K562 (cell line): ENCODE measurements around the gene RASSF3. TPM values are rescaled to one million over a fixed set of nuclear protein-coding genes. Genes with fewer than 3 reads are reported as not detected.

Experiments used
- ATF7 ChIP-seq: fragments of 450-650 bp; IDR thresholded peaks from 2 replicates; pipeline ENCODE4 v1.7.1; 2014; ENCODE audit warnings: mild to moderate bottlenecking, moderate library complexity
- BCOR ChIP-seq: fragments of 450-650 bp; IDR thresholded peaks from 2 replicates; pipeline ENCODE4 v1.6.1; 2016
- HDAC1 ChIP-seq, 2 experiments: fragments of 450-650 bp; IDR thresholded peaks; 2 replicates each; pipeline ENCODE4 v1.6.1; 2016 to 2017; ENCODE audit warnings: inconsistent platforms in 1 of 2, mild to moderate bottlenecking in 1 of 2, moderate library complexity in 1 of 2
- KDM1A ChIP-seq, 2 experiments: fragments of 450-650 bp; IDR thresholded peaks; 2 replicates each; pipeline ENCODE4 v1.6.1; 2016; ENCODE audit warnings: mild to moderate bottlenecking in 2 of 2
- MYNN ChIP-seq, 2 experiments: sonication (generic); formaldehyde crosslinking in 1 of 2; IDR thresholded peaks; 2 replicates each; pipeline versions ENCODE4 v1.5.0 to v1.6.1; 2016 to 2020; ENCODE audit warnings: antibody characterized with exemption in 1 of 2, missing genetic modification reagents in 1 of 2
- THRB ChIP-seq: fragments of 450-650 bp; formaldehyde crosslinking; conservative IDR thresholded peaks from 2 replicates; pipeline ENCODE4 v1.4.0; 2022; ENCODE audit warnings: mild to moderate bottlenecking, missing genetic modification characterization
- ZNF24 ChIP-seq: fragments of 450-650 bp; IDR thresholded peaks from 2 replicates; pipeline ENCODE4 v1.6.1; 2016
- ZNF354B ChIP-seq: fragments of 250-450 bp; sonication (Bioruptor Pico); IDR thresholded peaks from 2 replicates; pipeline ENCODE4 v1.4.0; 2020
- polyA plus RNA-seq, 8 experiments: library from polyadenylated mRNA; depleted of rRNA in 4 of 8; stranded (reverse) in 5 of 8; unstranded in 3 of 8; fragments of >200 nt; fragmentation: Nextera tagmentation in 2 of 8; fragmentation: Illumina TruSeq in 1 of 8; extraction: Ambion mirVana in 2 of 8; extraction: Trizol in 1 of 8; gene quantifications; 2 replicates each; pipeline versions ENCODE4 v1.2.1 to v1.2.3, GENCODE V29; 2011 to 2014; ENCODE audit warnings: inconsistent platforms in 1 of 8, missing spikeins in 1 of 8
- total RNA-seq, 7 experiments: library from RNA; depleted of rRNA in 6 of 7; stranded (reverse); fragments of >200 nt in 6 of 7; fragmentation: Illumina TruSeq in 2 of 7; extraction: Trizol in 2 of 7; gene quantifications; 2 replicates each; pipeline versions ENCODE4 v1.2.1 to v1.2.3, GENCODE V29; 2011 to 2021; ENCODE audit warnings: low replicate concordance in 1 of 7
- TF ChIP-seq, protein P1 (sequence below): fragments of 450-650 bp; formaldehyde crosslinking; IDR thresholded peaks from 2 replicates; pipeline ENCODE4 v1.4.0; 2020; ENCODE audit warnings: mild to moderate bottlenecking, moderate library complexity

The RASSF3 gene
- total and polyA plus RNA-seq, 9 of the 15 experiments (the other 6 are each of a cell fraction or from before 2014, with no cell fraction given), result 3.7 to 39.2 (median 20.2) TPM

- TF ChIP-seq MYNN (IDR thresholded peaks at IDR 0.05), result no peak
- no peak for TF ChIP-seq MYNN (CRISPR knock-in tag; IDR thresholded peaks at IDR 0.05)
- peak; percentile 77 for TF ChIP-seq BCOR
- no peak for TF ChIP-seq ZNF24
- peak; percentile 1; the same call in 1 of the 2 replicates for TF ChIP-seq ATF7
- TF ChIP-seq KDM1A (IDR thresholded peaks at IDR 0.05), result peak; percentile 29 to 49; a peak in 3 of 4 replicates
- TF ChIP-seq, protein P1, sequence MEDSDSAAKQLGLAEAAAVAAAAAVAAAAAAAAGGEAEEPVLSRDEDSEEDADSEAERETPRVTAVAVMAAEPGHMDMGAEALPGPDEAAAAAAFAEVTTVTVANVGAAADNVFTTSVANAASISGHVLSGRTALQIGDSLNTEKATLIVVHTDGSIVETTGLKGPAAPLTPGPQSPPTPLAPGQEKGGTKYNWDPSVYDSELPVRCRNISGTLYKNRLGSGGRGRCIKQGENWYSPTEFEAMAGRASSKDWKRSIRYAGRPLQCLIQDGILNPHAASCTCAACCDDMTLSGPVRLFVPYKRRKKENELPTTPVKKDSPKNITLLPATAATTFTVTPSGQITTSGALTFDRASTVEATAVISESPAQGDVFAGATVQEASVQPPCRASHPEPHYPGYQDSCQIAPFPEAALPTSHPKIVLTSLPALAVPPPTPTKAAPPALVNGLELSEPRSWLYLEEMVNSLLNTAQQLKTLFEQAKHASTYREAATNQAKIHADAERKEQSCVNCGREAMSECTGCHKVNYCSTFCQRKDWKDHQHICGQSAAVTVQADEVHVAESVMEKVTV (CRISPR knock-in tag), result no peak
- no peak for TF ChIP-seq HDAC1 (IDR thresholded peaks at IDR 0.05)
- no peak for TF ChIP-seq THRB (CRISPR knock-in tag)
- TF ChIP-seq ZNF354B (CRISPR knock-in tag), result no peak
- TF ChIP-seq, all 486 proteins: peak for 9
These were observed 81.7 kb downstream of the RASSF3 start (continued) for GRCh38 chr12:64691795-64692583.
